Measurements from ENCODE around the gene CA10.

The CA10 gene

GRCh38 chr17:52041123-52041617 is 117.3 kb downstream of the CA10 start:
- DNase-seq = no peak

GRCh38 chr17:52036416-52036815 is 122.1 kb downstream of the CA10 start:
- DNase-seq = no peak

GRCh38 chr17:52035336-52035915 is 123.1 kb downstream of the CA10 start:
- no peak for DNase-seq

- DNase-seq = no peak
These were observed 126.1 kb downstream of the CA10 start for GRCh38 chr17:52032454-52032853.

- DNase-seq = no peak
These were observed 128.5 kb downstream of the CA10 start for GRCh38 chr17:52030052-52030451.

GRCh38 chr17:52027620-52028295 is 130.8 kb downstream of the CA10 start:
- no peak for DNase-seq

GRCh38 chr17:52027081-52027480 is 131.4 kb downstream of the CA10 start:
- no peak for DNase-seq

GRCh38 chr17:52026075-52026474 is 132.4 kb downstream of the CA10 start:
- DNase-seq = no peak

- no peak for DNase-seq
These were observed 133.3 kb downstream of the CA10 start for GRCh38 chr17:52025236-52025635.

- no peak for DNase-seq
These were observed 134.1 kb downstream of the CA10 start for GRCh38 chr17:52024300-52024870.

GRCh38 chr17:52011064-52011463 is 147.4 kb downstream of the CA10 start:
- no peak for DNase-seq

GRCh38 chr17:51999654-52000053 is 158.9 kb downstream of the CA10 start:
- DNase-seq = no peak

GRCh38 chr17:51997723-51998122 is 160.8 kb downstream of the CA10 start:
- DNase-seq = no peak

GRCh38 chr17:51995797-51996403 is 162.6 kb downstream of the CA10 start:
- DNase-seq = no peak

- no peak for DNase-seq
These were observed 165.6 kb downstream of the CA10 start for GRCh38 chr17:51992864-51993416.

- DNase-seq = no peak
These were observed 187.4 kb downstream of the CA10 start for GRCh38 chr17:51971121-51971520.

- DNase-seq = no peak
These were observed 196.8 kb downstream of the CA10 start for GRCh38 chr17:51961689-51962088.

GRCh38 chr17:51957786-51958185 is 200.7 kb downstream of the CA10 start:
- no peak for DNase-seq

- no peak for DNase-seq
These were observed 203.3 kb downstream of the CA10 start for GRCh38 chr17:51955245-51955644.

- DNase-seq = no peak
These were observed 204.2 kb downstream of the CA10 start for GRCh38 chr17:51954232-51954765.

- no peak for DNase-seq
These were observed 206.8 kb downstream of the CA10 start for GRCh38 chr17:51951741-51952140.

- no peak for DNase-seq
These were observed 210.4 kb downstream of the CA10 start for GRCh38 chr17:51948128-51948527.

GRCh38 chr17:51947160-51947735 is 211.3 kb downstream of the CA10 start:
- DNase-seq = no peak

All from NK-92 treated with Interleukin-12 subunit alpha and Interleukin-12 subunit beta, amount 100 ng/mL, for 24 hours (cell line).